Measurements from ENCODE around the gene ADAMTS8. TPM values are rescaled to one million over a fixed set of nuclear protein-coding genes. Genes with fewer than 3 reads are reported as not detected.

Gene ADAMTS8
- 1 to 10 TPM in 2 of 7 donors, under 1 TPM in 4, not detected in 1; 0.39 to 2.5 (median 0.73) TPM for total RNA-seq
- 1 to 10 TPM in 1 of 3 donors, under 1 TPM in 2; 0.30 to 1.1 (median 0.48) TPM for polyA plus RNA-seq
- long read RNA-seq, donor 1, result 0 reads
- long read RNA-seq, donor 2, full-length matches to known transcripts, result 1 of 1 reads
- long read RNA-seq, donor 2, partial matches to known transcripts, result 0 of 1 reads
- long read RNA-seq, donor 2, other reads (novel, unspliced or antisense), result 0 of 1 reads

- 3 to 9% (median 5%) methylated on average over 41 to 64 of the region's 64 CpGs for WGBS, 5 donors
- no peak for DNase-seq
- Histone ChIP-seq H3K27ac (no peak within 1 kb of the TSS), H3K4me1 (peaks cover 7 to 26% (median 16%) of the 10 kb centered on the region in 6 donors), H3K4me3 (peak within 1 kb of the TSS; percentile 6 to 66 (median 32)), H3K36me3 (no peaks in the 10 kb centered on the region), H3K27me3 (replicated peaks in 1 of 7) (peaks cover 0 to 78% (median 47%) of the 10 kb centered on the region in 7 donors), H3K9me3 (no peaks in the 10 kb centered on the region)
- intact Hi-C loops (cut with DNase I; ENCODE audit: low total_unique reads), result loop anchor here (10.0 kb wide), 1 partner anchor 214 kb away; no protein-coding TSS in a partner anchor
- TF ChIP-seq POLR2A (IDR thresholded peaks at IDR 0.05) (no peak), POLR2AphosphoS5 (IDR thresholded peaks at IDR 0.05) (no peak), CTCF (IDR thresholded peaks at IDR 0.05 in 8 of 11, conservative IDR thresholded peaks at IDR 0.05 in 3 of 11) (no peak)
Observed at GRCh38 chr11:130428316-130429119, at the start of gene ADAMTS8. Gene ADAMTS8, minus strand, starts transcription at chr11:130428609. Its CDS starts 323 bp downstream, at chr11:130428286.

- TF ChIP-seq POLR2AphosphoS5 (IDR thresholded peaks at IDR 0.05), result no peak
- TF ChIP-seq POLR2A (IDR thresholded peaks at IDR 0.05), result no peak
- TF ChIP-seq CTCF (IDR thresholded peaks at IDR 0.05 in 8 of 11, conservative IDR thresholded peaks at IDR 0.05 in 3 of 11), result no peak
- 44 to 75% (median 62%) methylated on average over 6 of the region's 6 CpGs for WGBS, 5 donors
- Histone ChIP-seq H3K27ac (peak overlapping the region in 6 of 8 donors; percentile 26 to 67 (median 58)), H3K4me1 (peaks cover 0 to 43% (median 14%) of the 10 kb centered on the region in 6 donors), H3K27me3 (replicated peaks in 1 of 7) (peaks cover 0 to 13% (median 0%) of the 10 kb centered on the region in 7 donors), H3K9me3 (no peaks in the 10 kb centered on the region), H3K4me3 (no peak overlapping the region), H3K36me3 (peaks cover 0 to 13% (median 0%) of the 10 kb centered on the region in 6 donors)
- intact Hi-C loops (cut with DNase I; ENCODE audit: low total_unique reads), result no loop called here
- DNase-seq, result no peak
Observed at GRCh38 chr11:130477586-130478203, 49.3 kb upstream of the ADAMTS8 start.

- no peak overlapping the region for H3K4me3 ChIP-seq
- peaks cover 0 to 43% (median 14%) of the 10 kb centered on the region in 6 donors for H3K4me1 ChIP-seq
- peak overlapping the region in 6 of 8 donors; percentile 14 to 67 (median 58) for H3K27ac ChIP-seq
- no peak for DNase-seq
- intact Hi-C loops (cut with DNase I; ENCODE audit: low total_unique reads), result no loop called here
- H3K36me3 ChIP-seq, result peaks cover 0 to 13% (median 0%) of the 10 kb centered on the region in 6 donors
- no peaks in the 10 kb centered on the region for H3K9me3 ChIP-seq
- peaks cover 0 to 13% (median 0%) of the 10 kb centered on the region in 7 donors for H3K27me3 ChIP-seq (replicated peaks in 1 of 7)
- WGBS, 5 donors, result 79 to 89% (median 82%) methylated on average over 16 of the region's 16 CpGs
- TF ChIP-seq POLR2A (IDR thresholded peaks at IDR 0.05), result no peak
- TF ChIP-seq CTCF (IDR thresholded peaks at IDR 0.05 in 8 of 11, conservative IDR thresholded peaks at IDR 0.05 in 3 of 11), result no peak
- TF ChIP-seq POLR2AphosphoS5 (IDR thresholded peaks at IDR 0.05), result no peak
Observed at GRCh38 chr11:130476922-130477491, 48.6 kb upstream of the ADAMTS8 start.

Data from spleen (tissue), 13 donors.